HG03039 (cell line): Measurements from ENCODE around the gene RASGRF2.
"Not testable (repeated sequence)": the region's sequence is repeated elsewhere in the genome, so short reads cannot be mapped to it uniquely, and the experiment has no call there.

Source experiments
- ATAC-seq: cut with Tn5 transposase; IDR thresholded peaks from one replicate; pipeline ENCODE4 v1.9.1; 2021; ENCODE audit warnings: mild to moderate bottlenecking, moderate library complexity; ENCODE audit not compliant: unreplicated experiment

Gene RASGRF2

DNA sequence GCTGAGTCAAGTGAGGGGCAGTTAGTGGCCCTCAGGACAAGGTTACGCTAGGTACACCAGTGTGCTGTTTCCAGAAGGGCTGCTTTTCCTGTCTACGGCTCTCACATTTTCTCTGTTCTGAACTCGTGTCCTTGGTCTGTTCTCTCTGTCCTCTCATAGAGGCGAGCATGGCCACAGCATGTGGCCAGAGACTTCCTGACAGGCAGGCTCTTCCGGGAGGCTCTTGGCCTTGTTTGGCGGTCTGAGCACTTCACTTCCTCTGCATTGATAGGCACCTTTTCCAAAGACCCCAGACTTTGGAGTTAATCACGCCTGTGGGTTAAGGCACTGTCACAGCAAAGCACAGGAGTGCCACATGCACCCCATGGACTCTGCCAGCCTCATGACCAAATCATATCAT lies 274.1 kb downstream of the RASGRF2 start:
- no peak for ATAC-seq

DNA sequence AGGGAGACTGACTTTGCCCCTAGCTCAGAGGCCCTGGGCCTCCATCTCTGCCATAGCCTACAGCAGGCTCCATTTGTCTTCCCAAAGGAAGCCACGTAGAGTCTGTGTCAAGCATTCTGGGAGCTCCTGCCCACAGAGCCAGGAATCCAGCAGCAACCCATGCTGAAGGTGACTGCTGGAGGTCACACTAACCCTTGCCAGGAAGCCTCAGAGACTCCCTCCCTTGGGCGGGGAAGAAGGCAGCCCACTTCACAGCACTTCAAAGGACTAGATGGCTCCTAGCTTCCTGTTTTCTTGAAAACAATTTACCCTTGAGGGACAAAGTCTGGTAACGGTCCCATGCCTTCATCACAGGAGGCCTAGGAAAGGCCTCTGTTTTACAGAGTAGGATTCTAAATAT lies 274.6 kb downstream of the RASGRF2 start:
- no peak for ATAC-seq

DNA sequence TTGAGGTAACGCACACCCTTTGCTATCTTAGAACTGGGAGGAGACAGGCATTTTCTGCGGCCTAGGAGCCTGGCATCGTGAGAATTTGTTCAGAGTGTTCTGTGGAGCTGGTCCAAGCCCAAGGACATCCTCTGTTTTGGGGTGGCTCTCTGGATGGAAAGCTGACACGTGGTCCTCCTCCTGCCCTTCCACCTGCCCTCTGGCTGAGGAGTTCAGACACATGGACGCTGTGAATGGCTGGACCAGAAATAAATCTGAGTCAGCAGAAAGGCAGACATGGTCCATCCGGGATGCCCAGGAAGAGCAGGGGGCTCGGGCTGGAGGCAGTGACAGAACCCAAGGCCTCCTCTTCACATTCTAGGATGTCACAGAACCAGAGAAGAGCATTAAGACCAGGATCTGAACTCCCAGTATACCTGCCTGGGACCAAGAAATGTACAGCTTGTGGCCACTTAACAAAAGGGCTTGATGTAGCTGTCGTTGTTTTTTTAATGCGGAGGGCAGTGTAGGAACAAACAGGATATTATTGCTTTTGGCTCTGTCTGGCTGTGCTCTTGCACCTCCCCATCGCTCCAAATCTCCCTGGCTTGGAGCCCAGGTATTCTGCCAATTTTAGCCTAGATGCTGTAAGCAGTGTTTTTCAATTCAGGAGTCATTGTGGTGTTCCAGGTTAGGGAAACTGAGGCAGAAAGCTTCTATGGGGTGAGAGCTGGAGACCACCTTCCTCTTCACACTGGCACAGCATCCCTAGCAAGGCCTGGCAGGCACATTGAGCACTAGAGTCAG lies 275.3 kb downstream of the RASGRF2 start:
- no peak for ATAC-seq

DNA sequence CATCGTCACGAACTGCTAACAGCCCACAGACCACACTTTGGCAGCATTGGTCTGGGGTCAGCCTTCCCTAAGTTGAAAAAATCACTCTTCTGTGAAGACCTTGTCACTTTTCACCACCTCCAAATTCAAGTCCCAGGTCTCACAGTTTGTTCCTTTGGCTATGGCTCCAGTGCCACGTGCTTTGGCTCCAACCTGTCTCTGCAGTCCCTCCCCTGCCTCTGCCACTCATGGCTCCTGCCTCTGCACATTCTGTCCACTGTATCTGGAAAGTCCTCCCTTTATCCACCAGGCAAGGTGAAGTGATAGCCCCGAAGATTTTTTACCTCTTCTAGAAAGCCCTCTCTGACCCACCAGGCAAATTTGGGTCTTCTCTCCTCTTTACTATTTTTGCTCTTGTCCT lies 278.3 kb downstream of the RASGRF2 start:
- ATAC-seq, result no peak

DNA sequence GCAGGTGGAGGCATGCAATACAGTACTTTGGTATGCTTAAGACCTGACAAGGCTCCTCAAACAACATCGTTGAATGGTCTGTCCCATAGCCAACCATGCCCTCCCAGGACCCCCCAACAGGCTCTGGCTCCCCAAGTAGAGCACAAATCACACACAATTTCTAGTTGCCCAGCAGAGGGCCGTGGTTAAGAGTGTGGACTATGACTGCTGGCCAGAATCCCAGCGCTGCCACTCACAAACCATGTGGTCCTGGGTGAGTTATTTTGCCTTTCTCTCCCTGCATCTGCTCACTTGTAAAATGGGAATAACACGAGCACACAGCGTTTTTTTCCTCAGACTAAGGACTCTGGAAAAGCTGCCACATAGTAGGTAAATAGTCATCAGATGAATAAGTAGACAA lies 279.4 kb downstream of the RASGRF2 start:
- no peak for ATAC-seq

DNA sequence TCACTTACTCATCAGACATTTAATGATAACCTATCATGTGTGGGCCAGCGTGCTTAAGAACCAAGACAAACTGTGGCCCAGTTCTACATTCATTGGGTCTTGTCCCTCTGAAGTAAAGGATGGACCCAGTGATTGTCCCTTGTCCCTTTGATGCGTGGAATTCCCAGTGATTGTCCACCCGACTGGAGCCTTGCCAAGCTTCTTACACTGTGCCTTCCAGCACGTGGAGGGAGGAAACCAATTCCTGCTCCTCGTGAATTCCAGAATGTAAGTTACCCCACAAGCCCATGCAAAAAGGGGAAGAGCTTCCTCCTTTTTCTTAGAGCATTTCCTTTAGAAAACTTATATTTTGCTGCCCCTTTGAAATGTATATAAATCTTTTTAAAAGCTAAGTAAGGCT lies 280.8 kb downstream of the RASGRF2 start:
- ATAC-seq, result no peak

DNA sequence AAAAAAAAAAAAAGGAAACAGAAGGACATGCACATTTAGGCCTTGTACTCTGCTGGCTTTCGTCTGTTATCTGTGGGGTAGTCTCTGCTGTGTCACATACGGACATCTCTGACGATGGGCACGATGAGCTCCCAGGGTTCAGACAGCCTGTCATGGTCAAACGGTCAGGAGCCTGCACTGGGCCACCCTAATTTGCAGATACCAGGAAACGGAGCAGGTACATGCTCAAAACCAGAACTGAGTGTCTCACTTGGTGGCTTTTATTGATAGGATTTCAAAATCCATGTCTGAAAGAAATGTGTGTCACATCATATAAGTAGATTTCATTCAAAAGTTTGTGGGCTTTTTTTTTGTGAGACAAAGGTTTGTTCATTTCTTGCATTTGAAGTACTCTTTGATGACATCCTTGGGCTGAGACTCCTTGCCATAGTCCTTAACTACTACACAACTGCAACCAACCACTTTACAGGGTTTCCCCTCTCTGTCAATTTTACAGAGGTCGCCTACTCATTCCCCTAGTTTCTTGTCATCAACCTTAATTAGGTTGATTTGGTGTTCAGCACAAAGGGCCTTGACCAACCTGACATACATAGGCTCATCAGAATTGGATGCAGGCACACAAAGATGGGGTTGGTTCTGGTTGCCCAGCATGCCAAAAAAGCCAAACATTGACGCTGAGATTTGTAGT lies 281.9 kb downstream of the RASGRF2 start:
- no peak for ATAC-seq

DNA sequence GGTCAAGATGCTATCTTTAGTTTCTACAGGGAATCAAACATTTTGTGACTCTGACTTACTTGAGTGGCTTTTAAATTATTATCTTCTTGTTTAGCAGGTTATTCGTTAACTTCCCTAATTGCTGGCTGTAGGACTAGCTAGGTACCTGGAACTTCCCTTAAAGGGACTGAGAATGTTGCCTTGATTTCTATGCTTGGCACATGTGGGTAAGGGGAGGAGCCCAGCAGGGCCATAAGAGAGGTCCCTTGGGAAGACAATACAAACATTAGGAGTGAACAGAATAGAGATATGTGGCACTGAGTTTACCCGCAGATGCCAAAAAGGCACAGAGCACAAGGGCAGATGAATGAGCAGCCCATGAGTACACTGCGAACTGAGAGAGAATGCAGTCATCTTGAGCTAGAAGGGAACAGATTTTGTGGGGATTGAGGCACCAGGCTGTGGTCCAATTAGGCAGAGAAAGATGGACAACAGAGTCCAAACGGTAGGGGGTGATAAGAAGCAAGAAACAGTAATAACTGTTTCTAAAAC lies 282.8 kb downstream of the RASGRF2 start:
- no peak for ATAC-seq

DNA sequence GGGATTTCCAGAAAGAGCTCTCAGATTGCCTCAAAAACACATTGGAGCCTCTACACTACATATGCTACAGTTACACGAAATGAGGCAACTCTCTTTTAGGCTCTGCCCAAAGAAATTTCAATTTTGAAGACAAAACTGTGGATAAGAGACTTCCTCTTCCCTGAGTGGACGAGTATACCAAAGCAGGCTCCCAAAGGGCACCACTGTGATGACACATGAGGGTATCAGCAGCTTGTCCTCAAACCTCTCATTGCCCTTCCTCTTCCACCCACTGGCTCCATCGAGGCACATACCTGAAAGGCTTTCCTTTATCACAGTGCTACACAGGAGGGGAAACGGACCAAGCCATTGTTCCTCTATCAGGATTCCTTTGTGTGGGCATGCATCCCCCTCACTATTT lies 284.3 kb downstream of the RASGRF2 start:
- no peak for ATAC-seq

DNA sequence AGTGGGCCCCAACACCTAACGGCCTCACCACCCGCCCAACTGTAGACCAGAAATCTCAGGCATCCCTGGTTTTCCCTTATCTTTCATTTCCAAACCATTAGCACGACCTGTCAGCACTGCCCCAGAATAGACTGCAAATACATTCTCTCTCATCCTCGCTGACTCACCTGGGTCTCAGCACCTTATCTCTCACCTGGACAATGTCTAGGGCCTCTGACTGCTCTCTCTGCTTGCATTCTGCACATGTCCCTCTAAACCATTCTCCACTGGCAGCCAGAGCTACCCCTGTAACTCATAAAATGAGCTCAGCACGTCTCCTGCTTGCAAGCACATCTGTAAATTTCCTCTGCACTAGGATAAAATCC lies 285.7 kb downstream of the RASGRF2 start:
- no peak for ATAC-seq

DNA sequence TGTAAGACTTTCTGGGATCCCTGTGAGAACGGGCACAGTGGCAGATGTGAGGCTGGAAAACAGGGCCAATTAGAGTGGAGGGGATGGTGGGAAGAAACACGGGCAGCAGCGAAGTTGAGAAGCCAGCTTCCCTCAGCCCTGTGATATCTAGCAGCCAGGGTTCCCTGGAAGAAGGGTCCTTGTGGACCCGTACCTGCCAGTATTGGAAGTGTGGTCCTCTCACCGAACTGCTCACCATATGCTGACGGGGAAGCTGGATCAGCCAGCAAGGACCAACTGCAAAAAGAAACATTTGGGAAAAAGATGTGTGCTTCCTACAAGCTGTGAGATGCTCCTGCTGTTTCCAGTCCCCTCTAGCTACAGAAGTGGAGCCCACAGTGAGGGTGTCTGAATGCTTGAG lies 286.5 kb downstream of the RASGRF2 start:
- ATAC-seq, result no peak

DNA sequence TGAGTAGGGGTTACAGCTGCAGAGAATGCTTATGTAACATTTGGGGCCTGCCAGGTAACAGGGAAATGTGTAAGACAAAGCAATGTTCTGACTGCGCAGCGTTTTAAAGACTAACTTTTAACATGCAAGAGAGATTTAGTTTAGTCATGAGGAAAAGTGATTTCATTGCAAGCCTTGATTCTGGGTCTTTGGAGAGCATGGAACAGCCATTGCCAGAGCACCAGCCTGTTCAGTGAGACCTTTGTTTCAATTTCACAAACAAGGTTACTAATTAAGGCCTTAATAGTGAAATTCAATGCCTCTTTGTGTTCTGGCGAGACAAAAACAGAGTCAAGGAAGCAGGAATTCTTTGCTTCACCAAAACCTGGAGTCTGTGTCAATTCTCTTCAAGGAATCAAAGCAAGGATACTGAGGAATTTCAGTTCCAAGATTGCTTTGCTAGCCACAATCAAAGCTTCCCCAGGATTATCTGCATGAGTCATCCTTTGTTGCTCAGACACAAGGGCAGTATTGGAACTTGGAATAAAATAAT lies 287.3 kb downstream of the RASGRF2 start:
- no peak for ATAC-seq

DNA sequence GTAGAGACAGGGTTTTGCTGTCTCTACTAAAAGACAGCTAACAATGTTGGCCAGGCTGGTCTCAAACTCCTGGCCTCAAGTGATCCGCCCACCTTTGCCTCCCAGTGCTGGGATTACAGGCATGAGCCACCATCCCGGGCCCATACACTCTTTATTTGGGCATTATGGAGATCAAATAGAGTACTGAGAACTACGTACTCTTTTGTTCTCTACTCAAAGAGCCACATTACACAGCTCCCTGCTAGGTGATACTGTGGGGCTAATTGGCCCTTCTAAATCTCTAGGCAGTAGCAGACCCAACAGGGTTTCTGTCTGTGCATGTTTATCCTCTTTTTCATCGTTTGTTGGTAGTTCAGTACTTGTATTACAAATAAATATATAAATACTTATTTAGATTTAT lies 289.1 kb downstream of the RASGRF2 start:
- no peak for ATAC-seq

DNA sequence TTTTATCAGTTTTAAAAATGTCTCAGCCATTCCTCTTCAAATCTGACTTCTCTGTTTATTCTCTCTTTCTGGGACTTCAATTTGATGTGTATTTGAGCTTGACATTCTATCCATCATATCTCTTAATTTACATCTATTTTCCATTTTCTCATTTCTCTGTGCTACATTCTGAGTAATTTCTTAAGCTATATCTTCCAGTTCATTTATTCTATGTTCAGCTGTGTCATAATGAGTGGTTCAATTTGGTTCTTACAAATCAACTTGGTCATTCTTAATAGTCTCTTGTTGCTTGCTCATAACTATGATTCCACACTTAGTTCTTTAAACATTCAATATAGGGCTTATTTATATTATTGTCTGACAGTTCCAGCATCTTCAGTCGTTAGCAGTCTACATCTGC lies 289.8 kb downstream of the RASGRF2 start:
- no peak for ATAC-seq

DNA sequence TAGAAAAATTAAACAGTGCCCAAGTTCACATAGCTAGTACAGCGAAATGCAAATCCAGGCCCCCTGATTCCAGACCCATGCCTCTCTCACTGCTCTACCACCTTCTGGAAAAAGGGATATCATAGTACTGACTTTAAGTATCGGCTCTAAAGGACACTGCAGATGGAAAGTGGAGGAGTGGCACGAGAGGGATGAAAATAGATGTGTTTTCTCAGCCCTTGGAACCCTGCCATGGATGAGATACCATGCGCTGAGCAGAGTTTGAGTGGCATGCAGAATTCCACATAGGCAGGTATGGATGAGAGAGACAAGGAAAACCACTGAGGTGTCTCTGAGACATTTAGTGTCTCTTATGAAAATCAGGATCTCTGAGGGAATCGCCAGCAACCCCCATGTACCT lies 291.8 kb downstream of the RASGRF2 start:
- ATAC-seq, result no peak

DNA sequence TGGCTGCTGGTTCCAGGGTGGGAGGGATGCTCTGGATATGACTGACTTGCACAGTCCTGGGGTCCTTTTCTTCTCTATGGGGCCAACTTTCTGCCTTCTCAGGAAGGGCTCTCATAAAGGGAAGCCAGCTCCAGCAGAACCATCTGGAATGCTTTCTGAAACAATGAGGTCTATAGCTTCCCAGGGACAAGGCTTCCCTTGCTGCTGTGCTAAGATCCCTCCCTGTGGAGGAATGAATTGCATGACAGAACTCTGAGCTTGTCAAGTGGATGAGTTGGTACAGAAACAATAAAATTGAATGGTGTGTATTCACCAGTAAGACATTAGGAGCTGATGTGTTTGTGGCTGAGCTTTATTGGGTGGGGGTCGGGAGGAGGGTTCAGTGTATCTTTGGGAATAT lies 292.7 kb downstream of the RASGRF2 start:
- ATAC-seq, result no peak

DNA sequence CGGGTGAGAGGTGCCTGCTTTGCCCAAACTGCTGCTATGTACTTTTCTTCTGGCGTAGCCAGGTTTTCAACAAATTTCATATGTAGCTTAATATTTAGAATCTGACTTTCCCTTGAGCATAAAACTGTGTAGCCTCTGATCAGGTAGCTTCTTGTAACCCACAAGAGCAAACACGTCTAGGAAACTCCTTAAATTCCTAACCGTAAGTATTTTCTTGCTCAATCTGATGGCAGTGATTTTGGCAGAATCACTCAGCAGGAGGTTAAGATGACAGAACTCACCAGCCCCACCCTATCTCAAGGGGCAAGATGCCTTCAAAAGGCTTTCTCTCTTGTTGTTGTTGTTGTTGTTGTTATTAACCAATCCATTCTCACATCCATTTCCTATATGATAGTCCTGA lies 293.7 kb downstream of the RASGRF2 start:
- no peak for ATAC-seq

DNA sequence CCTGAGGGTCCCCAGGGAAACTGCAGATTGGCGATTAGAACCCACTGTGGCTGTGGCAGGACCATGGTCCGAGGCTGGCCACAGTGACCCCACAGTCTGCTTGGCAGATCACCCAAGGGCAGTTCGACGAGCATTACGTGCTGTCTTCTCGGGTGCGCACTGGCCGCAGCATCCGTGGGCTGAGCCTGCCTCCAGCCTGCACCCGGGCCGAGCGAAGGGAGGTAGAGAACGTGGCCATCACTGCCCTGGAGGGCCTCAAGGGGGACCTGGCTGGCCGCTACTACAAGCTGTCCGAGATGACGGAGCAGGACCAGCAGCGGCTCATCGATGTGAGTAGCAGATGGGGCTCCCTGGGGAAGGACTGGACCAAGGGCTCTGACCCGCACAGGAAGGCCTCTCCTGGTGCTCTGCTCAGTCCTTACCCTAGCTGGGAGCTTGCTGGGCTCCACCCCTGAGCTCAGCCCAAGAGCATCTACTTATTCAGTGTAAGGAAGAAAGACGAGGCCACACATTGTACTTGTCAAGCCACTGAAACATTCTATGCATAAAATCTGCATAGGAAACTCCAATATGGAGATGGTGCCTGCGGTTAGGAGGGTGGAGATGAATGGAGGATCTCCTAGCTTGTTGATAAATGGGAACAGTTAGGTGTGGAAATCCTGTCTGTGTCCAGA lies 294.9 kb downstream of the RASGRF2 start:
- no peak for ATAC-seq

DNA sequence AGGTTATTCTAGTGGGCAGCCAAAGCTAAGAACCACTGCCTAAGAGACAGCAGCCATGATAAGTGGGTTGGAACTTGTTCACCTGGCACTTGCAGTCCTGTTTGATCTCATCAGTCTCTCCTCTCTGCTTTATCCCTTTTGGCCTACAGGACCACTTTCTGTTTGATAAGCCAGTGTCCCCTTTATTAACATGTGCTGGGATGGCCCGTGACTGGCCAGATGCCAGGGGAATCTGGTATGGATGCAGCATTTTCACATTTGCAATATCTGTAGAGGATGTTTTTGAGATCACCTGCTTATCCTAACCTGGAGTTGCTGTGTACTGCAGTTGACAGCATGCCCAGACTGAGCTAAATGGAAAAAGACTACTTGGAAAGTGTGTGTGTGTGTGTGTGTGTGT lies 296.6 kb downstream of the RASGRF2 start:
- no peak for ATAC-seq

DNA sequence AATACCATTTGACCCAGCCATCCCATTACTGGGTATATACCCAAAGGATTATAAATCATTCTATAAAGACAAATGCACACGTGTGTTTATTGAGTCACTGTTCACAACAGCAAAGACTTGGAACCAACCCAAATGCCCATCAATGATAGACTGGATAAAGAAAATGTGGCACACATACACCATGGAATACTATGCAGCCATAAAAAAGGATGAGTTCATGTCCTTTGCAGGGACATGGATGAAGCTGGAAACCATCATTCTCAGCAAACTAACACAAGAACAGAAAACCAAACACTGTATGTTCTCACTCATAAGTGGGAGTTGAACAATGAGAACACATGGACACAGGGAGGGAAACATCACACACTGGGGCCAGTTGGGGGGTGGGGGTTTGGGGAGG lies 302.6 kb downstream of the RASGRF2 start:
- ATAC-seq, result not testable (repeated sequence)

DNA sequence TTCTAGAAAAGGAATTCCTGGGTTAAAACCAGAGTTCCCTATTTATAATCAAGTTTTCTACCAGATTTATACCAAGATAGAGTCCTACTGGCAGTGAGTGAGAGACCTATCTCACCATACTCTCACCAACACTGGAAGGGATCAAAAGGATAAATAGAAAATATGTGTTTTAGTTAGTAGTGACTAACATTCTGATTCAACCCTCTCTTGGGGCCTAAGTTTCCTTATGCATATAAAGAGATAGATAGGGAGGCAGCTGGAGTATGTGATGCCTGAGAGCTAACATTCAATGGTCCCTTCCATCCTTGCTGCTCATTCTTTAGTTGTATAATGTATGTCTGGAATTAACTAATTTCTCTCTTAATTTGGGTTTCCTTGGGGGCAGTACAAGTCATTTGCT lies 304.9 kb downstream of the RASGRF2 start:
- no peak for ATAC-seq
